H1 (cell line): Measurements from ENCODE around the gene HOXB5. TPM values are rescaled to one million over a fixed set of nuclear protein-coding genes. Genes with fewer than 3 reads are reported as not detected.

Source experiments
- ATF3 ChIP-seq: IDR thresholded peaks from 2 replicates; pipeline ENCODE4 v1.6.1; 2011; ENCODE audit warnings: low read depth, mild to moderate bottlenecking, low read length; ENCODE audit not compliant: insufficient read depth
- CBX8 ChIP-seq: fragments of 300-800, 300-1000 bp; sonication (generic); IDR thresholded peaks from 2 replicates; pipeline ENCODE4 v1.7.1; 2016; ENCODE audit warnings: low read depth, low read length, borderline replicate concordance
- SIX5 ChIP-seq: IDR thresholded peaks from 2 replicates; pipeline ENCODE4 v1.6.1; 2011; ENCODE audit warnings: mild to moderate bottlenecking, low read depth, low read length
- SP2 ChIP-seq: IDR thresholded peaks from 2 replicates; pipeline ENCODE4 v1.6.1; 2012; ENCODE audit warnings: mild to moderate bottlenecking, low read length, inconsistent platforms
- polyA plus RNA-seq, 7 experiments: library from polyadenylated mRNA; depleted of rRNA in 3 of 7; stranded (reverse) in 5 of 7; unstranded in 2 of 7; fragments of >200 nt in 5 of 7; fragments of 200-250 nt in 2 of 7; gene quantifications; 1 replicate in 5 of 7; 2 replicates in 1 of 7; 4 replicates in 1 of 7; pipeline versions ENCODE4 v1.2.1 to v1.2.3, GENCODE V29; 2011 to 2013; ENCODE audit warnings: missing spikeins in 2 of 7, mixed read lengths in 2 of 7
- total RNA-seq: library from RNA; stranded (reverse); fragmentation: NEBNext Ultra II Directional; extraction: Animal tissue kit (Norgen Biotek cat#: 25700); gene quantifications from 2 replicates; pipeline ENCODE4 v1.2.1, GENCODE V29; 2021

The HOXB5 gene
- total and polyA plus RNA-seq, 2 of the 8 experiments (the other 6 are each of a cell fraction or from before 2014, with no cell fraction given), result not detected

DNA sequence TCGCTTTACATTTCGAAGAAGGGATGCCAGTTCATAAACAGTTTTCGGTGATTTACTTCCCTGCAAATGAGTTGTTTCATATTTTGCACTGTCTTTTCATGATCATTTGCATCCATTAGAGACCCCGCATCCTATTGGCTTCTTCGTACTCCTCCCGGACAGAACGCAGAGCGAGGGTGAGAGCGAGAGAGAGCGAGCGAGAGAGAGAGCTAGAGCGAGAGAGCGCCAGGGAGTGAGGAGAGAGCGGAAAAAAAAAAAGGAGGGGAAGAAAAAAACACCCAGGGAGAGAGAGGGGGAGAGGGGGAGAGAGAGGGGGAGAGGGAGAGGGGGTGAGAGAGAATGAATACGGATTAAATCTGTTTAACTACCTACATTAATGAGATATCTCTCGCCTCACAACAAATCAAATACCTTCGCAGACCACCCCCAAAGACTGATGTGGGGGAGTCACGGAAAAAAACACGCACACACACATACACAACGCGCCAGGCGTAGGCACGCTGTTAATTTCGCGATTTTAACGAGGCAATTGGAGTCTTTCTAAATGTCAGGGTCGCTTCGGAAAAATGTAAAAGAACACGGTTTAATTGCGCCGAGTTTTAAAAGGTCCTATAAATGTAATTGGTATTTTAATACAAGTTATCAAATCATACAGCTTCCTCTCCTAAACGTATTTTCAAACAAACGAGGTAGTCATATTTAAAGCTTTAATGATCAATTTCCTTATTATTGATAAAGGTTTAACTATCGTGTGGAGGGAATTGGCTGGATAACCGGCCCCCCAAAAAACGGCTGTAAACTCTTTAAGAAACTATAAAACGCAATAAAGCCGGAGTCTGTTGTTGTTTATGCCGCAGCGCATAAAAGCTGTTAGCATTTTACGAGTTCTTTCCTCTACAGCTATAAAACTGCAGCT lies 21.7 kb upstream of the HOXB5 start, which contains the start of gene HOXB8 (continued):
- TF ChIP-seq ATF3 (no peak), SIX5 (no peak), CBX8 (peak; percentile 72), SP2 (no peak)
